Prostate gland (tissue), 2 donors: ENCODE measurements around the gene CCSAP.

ENCODE experiments used
- POLR2AphosphoS5 ChIP-seq: sonication (generic); formaldehyde crosslinking; IDR thresholded peaks from one replicate; pipeline ENCODE4 v1.6.1; 2017; ENCODE audit warnings: antibody characterized with exemption
- TF ChIP-seq, protein P1 (sequence below), 4 experiments: fragments of 200-600 bp in 2 of 4; fragments of 450-650 bp in 2 of 4; sonication (generic) in 2 of 4; IDR thresholded peaks; 1 replicate in 3 of 4; 2 replicates in 1 of 4; pipeline ENCODE4 v1.5.1; 2016 to 2019; ENCODE audit warnings: antibody characterized with exemption in 4 of 4, mild to moderate bottlenecking in 2 of 4, moderate library complexity in 2 of 4

DNA sequence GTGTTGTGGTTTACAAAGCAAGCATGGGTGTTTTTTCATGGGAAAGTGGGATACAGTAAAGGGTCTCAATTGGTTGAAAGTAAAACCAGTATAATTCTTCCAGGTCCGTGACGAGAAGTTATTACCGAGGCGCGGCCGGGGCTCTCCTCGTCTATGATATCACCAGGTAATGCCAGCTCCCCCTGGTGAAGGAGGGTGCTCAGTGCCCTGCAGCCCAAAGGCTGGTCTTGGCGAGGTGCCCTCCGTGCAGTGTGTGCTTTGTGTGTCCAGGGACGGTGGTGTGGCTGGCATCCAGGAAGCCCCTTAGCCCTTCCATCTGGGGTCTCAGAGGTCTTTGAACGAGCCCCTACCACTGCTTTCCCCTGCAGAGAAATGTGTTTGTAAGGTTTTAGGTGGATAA is 47.1 kb downstream of the CCSAP start:
- TF ChIP-seq, protein P1, sequence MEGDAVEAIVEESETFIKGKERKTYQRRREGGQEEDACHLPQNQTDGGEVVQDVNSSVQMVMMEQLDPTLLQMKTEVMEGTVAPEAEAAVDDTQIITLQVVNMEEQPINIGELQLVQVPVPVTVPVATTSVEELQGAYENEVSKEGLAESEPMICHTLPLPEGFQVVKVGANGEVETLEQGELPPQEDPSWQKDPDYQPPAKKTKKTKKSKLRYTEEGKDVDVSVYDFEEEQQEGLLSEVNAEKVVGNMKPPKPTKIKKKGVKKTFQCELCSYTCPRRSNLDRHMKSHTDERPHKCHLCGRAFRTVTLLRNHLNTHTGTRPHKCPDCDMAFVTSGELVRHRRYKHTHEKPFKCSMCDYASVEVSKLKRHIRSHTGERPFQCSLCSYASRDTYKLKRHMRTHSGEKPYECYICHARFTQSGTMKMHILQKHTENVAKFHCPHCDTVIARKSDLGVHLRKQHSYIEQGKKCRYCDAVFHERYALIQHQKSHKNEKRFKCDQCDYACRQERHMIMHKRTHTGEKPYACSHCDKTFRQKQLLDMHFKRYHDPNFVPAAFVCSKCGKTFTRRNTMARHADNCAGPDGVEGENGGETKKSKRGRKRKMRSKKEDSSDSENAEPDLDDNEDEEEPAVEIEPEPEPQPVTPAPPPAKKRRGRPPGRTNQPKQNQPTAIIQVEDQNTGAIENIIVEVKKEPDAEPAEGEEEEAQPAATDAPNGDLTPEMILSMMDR (IDR thresholded peaks at IDR 0.05), result no peak
- TF ChIP-seq POLR2AphosphoS5, result no peak
